ENCODE measurements around the gene PLEK2.
A peak's percentile ranks its signal among the peaks of the same experiment; 100 is the strongest.
"Not testable (repeated sequence)": the region's sequence is repeated elsewhere in the genome, so short reads cannot be mapped to it uniquely, and the experiment has no call there.

PLEK2 gene

GRCh38 chr14:67370830-67371229 lies 41.1 kb downstream of the PLEK2 start:
- FAIRE-seq, result peak; percentile 95

GRCh38 chr14:67365476-67365875 lies 46.5 kb downstream of the PLEK2 start:
- FAIRE-seq (peak; percentile 77), DNase-seq (ENCODE audit: insufficient read length, low spot score) (no peak)

More at GRCh38 chr14:67370830-67371229, 41.1 kb downstream of the PLEK2 start:
- DNase-seq (ENCODE audit: insufficient read length, low spot score), result no peak

- DNase-seq (ENCODE audit: insufficient read length, low spot score) (no peak), FAIRE-seq (no peak)
Measured at GRCh38 chr14:67360470-67361206, 51.3 kb downstream of the PLEK2 start.

GRCh38 chr14:67359775-67360469 lies 52.0 kb downstream of the PLEK2 start, which contains the start of the genes ATP6V1D and EIF2S1:
Gene ATP6V1D, minus strand, starts transcription at chr14:67359804. Its CDS starts 106 bp downstream, at chr14:67359698.
Gene EIF2S1, plus strand, starts transcription at chr14:67360328. Its CDS starts 4,440 bp downstream, at chr14:67364768.
- FAIRE-seq, result peak; percentile 100
- peak; percentile 100 for DNase-seq (ENCODE audit: insufficient read length, low spot score)

GRCh38 chr14:67358924-67359774 lies 52.8 kb downstream of the PLEK2 start:
- DNase-seq (ENCODE audit: insufficient read length, low spot score), result peak; percentile 64
- peak; percentile 69 for FAIRE-seq

- DNase-seq (ENCODE audit: insufficient read length, low spot score) (peak; percentile 47), FAIRE-seq (peak; percentile 79)
Measured at GRCh38 chr14:67357969-67358354, 54.0 kb downstream of the PLEK2 start.

GRCh38 chr14:67357186-67357968 lies 54.6 kb downstream of the PLEK2 start:
- FAIRE-seq, result peak; percentile 82
- no peak for DNase-seq (ENCODE audit: insufficient read length, low spot score)

GRCh38 chr14:67352055-67352454 lies 59.9 kb downstream of the PLEK2 start:
- DNase-seq (ENCODE audit: insufficient read length, low spot score), result no peak
- FAIRE-seq, result peak; percentile 4

- FAIRE-seq, result no peak
- DNase-seq (ENCODE audit: insufficient read length, low spot score), result no peak
Measured at GRCh38 chr14:67345583-67345982, 66.4 kb downstream of the PLEK2 start.

- DNase-seq (ENCODE audit: insufficient read length, low spot score) (no peak), FAIRE-seq (peak; percentile 86)
Measured at GRCh38 chr14:67343601-67344230, 68.2 kb downstream of the PLEK2 start.

- DNase-seq (ENCODE audit: insufficient read length, low spot score); FAIRE-seq: not testable (repeated sequence)
Measured at GRCh38 chr14:67341231-67341630, 70.7 kb downstream of the PLEK2 start.
